Heart left ventricle (tissue), 16 donors: ENCODE measurements around the gene CDH2. TPM values are rescaled to one million over a fixed set of nuclear protein-coding genes. Genes with fewer than 3 reads are reported as not detected.

Experiments used
- ATAC-seq, 4 donors: fragments of 200-7000 bp; cut with Tn5 transposase; one replicate each; pipeline ENCODE4 v1.9.1; 2020 to 2022; ENCODE audit warnings: moderate library complexity in 4 of 4, mild to moderate bottlenecking in 3 of 4, moderate number of reproducible peaks in 1 of 4
- DNase-seq, 5 donors: peaks; one replicate each; pipeline ENCODE4 v3.0.0-alpha.2; 2020
- H3K27ac ChIP-seq, 12 donors: fragments of 200-600 bp; sonication (generic) in 4 of 12; one replicate each; pipeline versions ENCODE4 v1.5.0 to v1.8.0; 2016 to 2022; ENCODE audit warnings: mild to moderate bottlenecking in 2 of 12
- H3K27me3 ChIP-seq, 9 donors: fragments of 200-600 bp; sonication (generic) in 2 of 9; one replicate each; pipeline versions ENCODE4 v1.5.1 to v1.8.0; 2016 to 2022; ENCODE audit warnings: mild to moderate bottlenecking in 3 of 9
- H3K36me3 ChIP-seq, 9 donors: fragments of 200-600 bp; sonication (generic) in 2 of 9; one replicate each; pipeline versions ENCODE4 v1.5.0 to v1.8.0; 2018 to 2022; ENCODE audit warnings: mild to moderate bottlenecking in 2 of 9
- H3K4me1 ChIP-seq, 12 donors: fragments of 200-600 bp; sonication (generic) in 4 of 12; one replicate each; pipeline versions ENCODE4 v1.5.0 to v1.8.0; 2016 to 2022; ENCODE audit warnings: mild to moderate bottlenecking in 3 of 12
- H3K4me3 ChIP-seq, 12 donors: fragments of 200-600 bp; sonication (generic) in 4 of 12; one replicate each; pipeline versions ENCODE4 v1.5.0 to v1.8.0; 2017 to 2022; ENCODE audit warnings: mild to moderate bottlenecking in 9 of 12, moderate library complexity in 4 of 12
- H3K9me3 ChIP-seq, 12 donors: fragments of 200-600 bp; sonication (generic) in 4 of 12; one replicate each; pipeline versions ENCODE4 v1.5.0 to v1.8.0; 2016 to 2022; ENCODE audit warnings: mild to moderate bottlenecking in 1 of 12
- CTCF ChIP-seq, 12 donors: fragments of 200-600 bp; sonication (generic) in 4 of 12; IDR thresholded peaks; one replicate each; pipeline versions ENCODE4 v1.5.0 to v1.8.0; 2018 to 2022; ENCODE audit warnings: antibody characterized with exemption in 12 of 12, mild to moderate bottlenecking in 5 of 12
- POLR2A ChIP-seq, 2 donors: fragments of 450-650 bp; IDR thresholded peaks; one replicate each; pipeline ENCODE4 v1.6.1; 2017; ENCODE audit warnings: antibody characterized with exemption in 2 of 2, mild to moderate bottlenecking in 2 of 2, moderate library complexity in 2 of 2
- WGBS, 4 donors: extraction: QIAGEN DNeasy Blood & Tissue Kit in 2 of 4; methylation state at CpG; one replicate each; pipeline versions ENCODE4 v1.1.5 to v1.1.7; 2013 to 2018; 5-methylcytosine and 5-hydroxymethylcytosine counted together
- intact Hi-C, 10 donors: fragments of 100-400 bp; cut with DNase I; formaldehyde crosslinking; loops; one replicate each; pipeline versions ENCODE4 v1.11.1 to v1.14.2; 2022
- polyA plus RNA-seq, 2 donors: library from polyadenylated mRNA; stranded (reverse); fragments of 200-250 nt; gene quantifications; one replicate each; pipeline ENCODE4 v1.2.3, GENCODE V29; 2013
- total RNA-seq, 9 donors: library from RNA; depleted of rRNA in 2 of 9; stranded (reverse); fragments of >200 nt in 2 of 9; fragmentation: NEBNext Ultra II Directional in 3 of 9; extraction: Animal tissue kit (Norgen Biotek cat#: 25700) in 3 of 9; gene quantifications; one replicate each; pipeline versions ENCODE4 v1.1.0 to v1.2.4, GENCODE V29; 2016 to 2023
- donor health status: ischemic (EF 13 %, LVEDD 7.1; RV severe dilation, severe dysfunction).
- donor health status: healthy with polysubstance abuse.
- donor health status: DM: no; HTN: yes; CAD: no.
- donor health status: DM: no; HTN: no; CAD: no.
- donor health status: ischemic (EF 25% LVEDD 6.9; RV normal size, moderate dysfunction).
- donor health status: ischemic (EF 25% LVEDD 5.7; RV mildly dilated, moderate dysfunction).
- donor health status: healthy.
- donor health status: DM: yes; HTN: yes; CAD: no.
- donor health status: ischemic (EF 35%, LVEDD 5.7; RV mildly dilated, moderate dysfunction).
- donor health status: nonischemic (EF 11% LVEDD 7.7; RV severe dilation, severe dysfunction).
- donor health status: DM: yes; HTN: yes; CAD: no.
- donor health status: PGD.
- donor health status: ischemic (EF 29% LVEDD 5.4; RV normal size, mild dysfunction).
- donor health status: nonischemic (EF 23%, LVEDD 6.1; RV moderate dilation, normal function).

Gene CDH2
- total and polyA plus RNA-seq, 11 donors: 62.5 to 594 (median 386) TPM

GRCh38 chr18:28095631-28096030 lies 81.3 kb downstream of the CDH2 start:
- 87 to 93% (median 91%) methylated on average over 4 of the region's 4 CpGs for WGBS, 4 donors
- ATAC-seq: no peak
- TF ChIP-seq POLR2A (IDR thresholded peaks at IDR 0.05) (no peak), CTCF (IDR thresholded peaks at IDR 0.05) (no peak)
- no peaks in the 10 kb centered on the region for H3K27me3 ChIP-seq
- H3K36me3 ChIP-seq: no peaks in the 10 kb centered on the region
- intact Hi-C loops: loop anchor here in 1 of 10 donors (10.0 kb wide), 1 partner anchor 51 kb away; no protein-coding TSS in a partner anchor
- no peak overlapping the region for H3K27ac ChIP-seq
- H3K9me3 ChIP-seq: peaks cover 0 to 15% (median 0%) of the 10 kb centered on the region in 12 donors
- DNase-seq: no peak
- no peak overlapping the region for H3K4me3 ChIP-seq
- H3K4me1 ChIP-seq: peaks cover 0 to 18% (median 5%) of the 10 kb centered on the region in 12 donors

GRCh38 chr18:28095041-28095440 lies 81.9 kb downstream of the CDH2 start:
- no peak for ATAC-seq
- no peak overlapping the region for H3K4me3 ChIP-seq
- intact Hi-C loops: loop anchor here in 1 of 10 donors (10.0 kb wide), 1 partner anchor 50 kb away; no protein-coding TSS in a partner anchor
- H3K9me3 ChIP-seq: peaks cover 0 to 15% (median 0%) of the 10 kb centered on the region in 12 donors
- 79 to 87% (median 82%) methylated on average over 3 of the region's 3 CpGs for WGBS, 4 donors
- H3K27me3 ChIP-seq: no peaks in the 10 kb centered on the region
- DNase-seq: no peak
- TF ChIP-seq POLR2A (IDR thresholded peaks at IDR 0.05) (no peak), CTCF (IDR thresholded peaks at IDR 0.05) (no peak)
- H3K27ac ChIP-seq: no peak overlapping the region
- no peaks in the 10 kb centered on the region for H3K36me3 ChIP-seq
- peaks cover 0 to 24% (median 7%) of the 10 kb centered on the region in 12 donors for H3K4me1 ChIP-seq

GRCh38 chr18:28091197-28091596 lies 85.7 kb downstream of the CDH2 start:
- H3K36me3 ChIP-seq: no peaks in the 10 kb centered on the region
- no peaks in the 10 kb centered on the region for H3K27me3 ChIP-seq
- ATAC-seq: no peak
- peaks cover 0 to 52% (median 25%) of the 10 kb centered on the region in 12 donors for H3K4me1 ChIP-seq
- no peak for DNase-seq
- TF ChIP-seq POLR2A (IDR thresholded peaks at IDR 0.05) (no peak), CTCF (IDR thresholded peaks at IDR 0.05) (no peak)
- WGBS, 4 donors: 39 to 55% (median 41%) methylated on average over 2 of the region's 2 CpGs
- peak overlapping the region in 1 of 12 donors; percentile 29 for H3K27ac ChIP-seq
- intact Hi-C loops: loop anchor here in 1 of 10 donors (10.0 kb wide), 1 partner anchor 46 kb away; no protein-coding TSS in a partner anchor
- no peak overlapping the region for H3K4me3 ChIP-seq
- no peaks in the 10 kb centered on the region for H3K9me3 ChIP-seq

- no peaks in the 10 kb centered on the region for H3K36me3 ChIP-seq
- WGBS, 4 donors: 37 to 65% (median 52%) methylated on average over 3 of the region's 3 CpGs
- TF ChIP-seq CTCF (IDR thresholded peaks at IDR 0.05) (no peak), POLR2A (IDR thresholded peaks at IDR 0.05) (no peak)
- H3K27me3 ChIP-seq: no peaks in the 10 kb centered on the region
- no peaks in the 10 kb centered on the region for H3K9me3 ChIP-seq
- intact Hi-C loops: loop anchor here in 1 of 10 donors (10.0 kb wide), 1 partner anchor 74 kb away; no protein-coding TSS in a partner anchor
- no peak overlapping the region for H3K4me3 ChIP-seq
- H3K27ac ChIP-seq: peak overlapping the region in 7 of 12 donors; percentile 5 to 33 (median 22)
- no peak for DNase-seq
- H3K4me1 ChIP-seq: peaks cover 0 to 78% (median 28%) of the 10 kb centered on the region in 12 donors
- peak; percentile 50 to 65 (median 53) for ATAC-seq
Measured at GRCh38 chr18:28088477-28088876, 88.5 kb downstream of the CDH2 start.
